Smooth muscle cell (in vitro differentiated cells): ENCODE data around the gene CHTOP. TPM values are rescaled to one million over a fixed set of nuclear protein-coding genes. Genes with fewer than 3 reads are reported as not detected.

Experiments used
- DNase-seq: peaks from one replicate; lab custom pipeline; 2025; ENCODE audit not compliant: unreplicated experiment; lab: John Stamatoyannopoulos, UW
- H2AFZ ChIP-seq: fragments of 200-600 bp; sonication (generic); 2 replicates; pipeline ENCODE4 v1.6.0; 2016; ENCODE audit warnings: antibody characterized with exemption, low read depth, mild to moderate bottlenecking
- H3F3A ChIP-seq: fragments of 200-600 bp; sonication (generic); 2 replicates; pipeline ENCODE4 v1.6.0; 2017; ENCODE audit warnings: antibody characterized with exemption, low read depth
- H3K27ac ChIP-seq: fragments of 200-600 bp; sonication (generic); 2 replicates; pipeline ENCODE4 v1.5.1; 2016; ENCODE audit warnings: low read depth, mild to moderate bottlenecking
- H3K27me3 ChIP-seq: fragments of 200-600 bp; sonication (generic); 2 replicates; pipeline ENCODE4 v1.6.1; 2016; ENCODE audit warnings: low read depth, mild to moderate bottlenecking
- H3K36me3 ChIP-seq: fragments of 200-600 bp; sonication (generic); 2 replicates; pipeline ENCODE4 v1.5.1; 2016; ENCODE audit warnings: low read depth
- H3K4me1 ChIP-seq: fragments of 200-600 bp; sonication (generic); 2 replicates; pipeline ENCODE4 v1.5.1; 2016; ENCODE audit warnings: low read depth
- H3K4me2 ChIP-seq: fragments of 200-600 bp; sonication (generic); 2 replicates; pipeline ENCODE4 v1.6.0; 2016; ENCODE audit warnings: mild to moderate bottlenecking
- H3K4me3 ChIP-seq: fragments of 200-600 bp; sonication (generic); 2 replicates; pipeline ENCODE4 v1.5.1; 2016; ENCODE audit warnings: mild to moderate bottlenecking
- H3K79me2 ChIP-seq: fragments of 200-600 bp; sonication (generic); 2 replicates; pipeline ENCODE4 v1.6.0; 2016; ENCODE audit warnings: low read depth, mild to moderate bottlenecking
- H3K9ac ChIP-seq: fragments of 200-600 bp; sonication (generic); 2 replicates; pipeline ENCODE4 v1.6.0; 2016; ENCODE audit warnings: low read depth
- H3K9me3 ChIP-seq: fragments of 200-600 bp; sonication (generic); replicated peaks from 2 replicates; pipeline ENCODE4 v1.5.1; 2016; ENCODE audit warnings: low read depth
- H4K20me1 ChIP-seq: fragments of 200-600 bp; sonication (generic); 2 replicates; pipeline ENCODE4 v1.6.0; 2016; ENCODE audit warnings: low read depth
- WGBS: methylation state at CpG from one replicate; pipeline ENCODE4 v1.1.7; 2016; ENCODE audit warnings: low lambda C conversion rate; 5-methylcytosine and 5-hydroxymethylcytosine counted together
- polyA plus RNA-seq: library from polyadenylated mRNA; unstranded; fragments of >200 nt; fragmentation: Nextera tagmentation; extraction: Ambion mirVana; gene quantifications from 2 replicates; pipeline ENCODE4 v1.2.1, GENCODE V29; 2016
- total RNA-seq: library from RNA; depleted of rRNA; stranded (reverse); fragments of >200 nt; gene quantifications from 2 replicates; pipeline ENCODE4 v1.2.3, GENCODE V29; 2014
- TF ChIP-seq, protein P1 (sequence below): fragments of 200-600 bp; sonication (generic); IDR thresholded peaks from 2 replicates; pipeline ENCODE4 v1.5.1; 2017; ENCODE audit warnings: borderline replicate concordance, mild to moderate bottlenecking, antibody characterized with exemption; ENCODE audit not compliant: insufficient read depth, poor library complexity, severe bottlenecking

The CHTOP gene
- total and polyA plus RNA-seq, 2 experiments from 2014 or later = 47.8 to 50.2 TPM

DNA sequence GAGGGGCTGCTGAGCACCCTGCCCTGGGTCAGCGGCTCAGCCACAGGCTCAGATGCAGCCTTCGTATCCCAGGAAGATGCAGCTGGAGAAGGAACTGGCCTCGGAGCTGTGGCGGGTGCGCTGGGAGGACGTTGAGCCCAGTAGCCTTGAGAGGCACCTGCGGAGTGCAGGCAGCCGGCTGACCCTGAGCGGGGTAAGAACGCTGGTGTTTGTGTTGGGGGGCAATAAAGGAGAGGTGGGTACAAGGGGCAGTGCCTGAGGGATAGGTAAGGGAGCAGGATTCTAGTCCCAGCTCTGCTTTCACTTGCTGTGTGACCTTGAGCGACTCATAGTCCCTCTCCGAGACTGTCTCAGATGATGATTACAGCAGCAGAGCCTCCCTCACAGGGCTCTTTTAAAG, 51.0 kb downstream of the CHTOP start:
- Histone ChIP-seq H3K9ac (no peak overlapping the region), H3K27me3 (peaks cover 18% of the 10 kb centered on the region), H3K36me3 (no peaks in the 10 kb centered on the region), H3K9me3 (no peaks in the 10 kb centered on the region), H3K4me2 (no peak overlapping the region), H3F3A (no peaks in the 10 kb centered on the region), H3K79me2 (no peaks in the 10 kb centered on the region), H4K20me1 (no peaks in the 10 kb centered on the region), H3K4me3 (no peak overlapping the region), H2AFZ (no peak overlapping the region), H3K4me1 (no peaks in the 10 kb centered on the region), H3K27ac (no peak overlapping the region)
- no peak for DNase-seq
- TF ChIP-seq, protein P1, sequence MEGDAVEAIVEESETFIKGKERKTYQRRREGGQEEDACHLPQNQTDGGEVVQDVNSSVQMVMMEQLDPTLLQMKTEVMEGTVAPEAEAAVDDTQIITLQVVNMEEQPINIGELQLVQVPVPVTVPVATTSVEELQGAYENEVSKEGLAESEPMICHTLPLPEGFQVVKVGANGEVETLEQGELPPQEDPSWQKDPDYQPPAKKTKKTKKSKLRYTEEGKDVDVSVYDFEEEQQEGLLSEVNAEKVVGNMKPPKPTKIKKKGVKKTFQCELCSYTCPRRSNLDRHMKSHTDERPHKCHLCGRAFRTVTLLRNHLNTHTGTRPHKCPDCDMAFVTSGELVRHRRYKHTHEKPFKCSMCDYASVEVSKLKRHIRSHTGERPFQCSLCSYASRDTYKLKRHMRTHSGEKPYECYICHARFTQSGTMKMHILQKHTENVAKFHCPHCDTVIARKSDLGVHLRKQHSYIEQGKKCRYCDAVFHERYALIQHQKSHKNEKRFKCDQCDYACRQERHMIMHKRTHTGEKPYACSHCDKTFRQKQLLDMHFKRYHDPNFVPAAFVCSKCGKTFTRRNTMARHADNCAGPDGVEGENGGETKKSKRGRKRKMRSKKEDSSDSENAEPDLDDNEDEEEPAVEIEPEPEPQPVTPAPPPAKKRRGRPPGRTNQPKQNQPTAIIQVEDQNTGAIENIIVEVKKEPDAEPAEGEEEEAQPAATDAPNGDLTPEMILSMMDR = no peak
- WGBS = 94% methylated on average over 12 of the region's 12 CpGs

GRCh38 chr1:153685544-153686340, 51.9 kb downstream of the CHTOP start:
- Histone ChIP-seq H4K20me1 (no peaks in the 10 kb centered on the region), H3K4me2 (no peak overlapping the region), H3K27me3 (peaks cover 9% of the 10 kb centered on the region), H3K9me3 (no peaks in the 10 kb centered on the region), H3K9ac (no peak overlapping the region), H3K4me3 (no peak overlapping the region), H3K36me3 (no peaks in the 10 kb centered on the region), H3K27ac (no peak overlapping the region), H2AFZ (no peak overlapping the region), H3F3A (no peaks in the 10 kb centered on the region), H3K79me2 (no peaks in the 10 kb centered on the region), H3K4me1 (no peaks in the 10 kb centered on the region)
- TF ChIP-seq, protein P1 = no peak
- DNase-seq = no peak
- 84% methylated on average over 11 of the region's 11 CpGs for WGBS

DNA sequence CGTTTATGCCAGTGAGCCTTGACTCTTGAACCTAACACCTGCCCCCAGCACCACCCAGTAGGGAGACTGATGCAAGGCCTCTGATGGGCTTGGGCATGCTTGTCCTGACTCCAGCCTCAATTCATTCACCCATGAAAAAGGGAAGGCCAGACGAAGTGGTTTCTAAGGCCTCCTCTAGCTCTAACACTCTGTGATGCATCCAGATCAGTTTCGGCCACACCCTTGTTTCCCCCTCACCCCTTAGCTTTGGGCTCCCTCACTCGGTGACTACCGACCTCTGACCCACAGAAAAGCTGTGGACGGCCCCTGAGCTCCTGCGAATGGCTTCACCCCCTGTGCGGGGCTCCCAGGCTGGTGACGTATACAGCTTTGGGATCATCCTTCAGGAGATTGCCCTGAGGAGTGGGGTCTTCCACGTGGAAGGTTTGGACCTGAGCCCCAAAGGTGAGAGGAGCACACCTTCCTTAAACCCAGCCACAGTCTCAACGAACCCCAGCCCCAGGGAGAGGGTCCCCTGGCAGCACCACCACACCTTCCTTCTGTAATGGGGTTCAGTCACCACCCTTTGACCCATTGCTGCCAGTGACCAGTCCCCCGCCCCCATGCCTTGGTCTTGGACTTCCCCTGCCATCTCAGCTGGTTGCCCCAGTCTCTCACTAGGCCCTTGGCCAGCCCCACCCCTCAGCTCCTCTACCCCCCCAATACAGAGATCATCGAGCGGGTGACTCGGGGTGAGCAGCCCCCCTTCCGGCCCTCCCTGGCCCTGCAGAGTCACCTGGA, 53.7 kb downstream of the CHTOP start:
- H4K20me1 ChIP-seq = no peaks in the 10 kb centered on the region
- no peaks in the 10 kb centered on the region for H3K36me3 ChIP-seq
- H3K4me3 ChIP-seq = no peak overlapping the region
- no peak overlapping the region for H3K4me2 ChIP-seq
- H3K27ac ChIP-seq = no peak overlapping the region
- no peak overlapping the region for H3K9ac ChIP-seq
- no peak for DNase-seq
- H3K79me2 ChIP-seq = no peaks in the 10 kb centered on the region
- H3K4me1 ChIP-seq = no peaks in the 10 kb centered on the region
- 93% methylated on average over 16 of the region's 16 CpGs for whole genome bisulfite sequencing
- H2AFZ ChIP-seq = no peak overlapping the region
- H3K9me3 ChIP-seq = no peaks in the 10 kb centered on the region
- H3K27me3 ChIP-seq = no peaks in the 10 kb centered on the region
- TF ChIP-seq, protein P1 = no peak
- H3F3A ChIP-seq = no peaks in the 10 kb centered on the region
